Stromal cell of bone marrow (primary cell): Measurements from ENCODE around the gene MRPL24.

Experiments
- DNase-seq: peaks from one replicate; pipeline ENCODE4 v3.0.0-alpha.2; 2012; ENCODE audit warnings: low read depth

MRPL24 gene

GRCh38 chr1:156709757-156710489 is 31.0 kb downstream of the MRPL24 start:
- DNase-seq, result peak; percentile 80

- DNase-seq, result no peak
Measured at GRCh38 chr1:156709031-156709430, 31.9 kb downstream of the MRPL24 start.

GRCh38 chr1:156708218-156708661 is 32.6 kb downstream of the MRPL24 start:
- DNase-seq, result no peak

- no peak for DNase-seq
Measured at GRCh38 chr1:156707417-156708217, 33.3 kb downstream of the MRPL24 start.

GRCh38 chr1:156706657-156707416 is 34.1 kb downstream of the MRPL24 start:
- DNase-seq, result no peak

- no peak for DNase-seq
Measured at GRCh38 chr1:156705918-156706656, 34.8 kb downstream of the MRPL24 start.

GRCh38 chr1:156705321-156705917 is 35.5 kb downstream of the MRPL24 start, which contains the start of gene CRABP2:
TSS of gene CRABP2 (minus strand) at chr1:156705583. CDS start at chr1:156705446, 137 bp downstream.
- DNase-seq, result no peak

GRCh38 chr1:156704930-156705320 is 36.0 kb downstream of the MRPL24 start:
- DNase-seq, result no peak

- DNase-seq, result no peak
Measured at GRCh38 chr1:156704166-156704711, 36.6 kb downstream of the MRPL24 start.

GRCh38 chr1:156703741-156704140 is 37.1 kb downstream of the MRPL24 start:
- DNase-seq, result no peak

GRCh38 chr1:156703336-156703735 is 37.6 kb downstream of the MRPL24 start:
- DNase-seq, result no peak

- no peak for DNase-seq
Measured at GRCh38 chr1:156700736-156701531, 40.0 kb downstream of the MRPL24 start.

GRCh38 chr1:156698995-156699394 is 41.9 kb downstream of the MRPL24 start:
- DNase-seq, result no peak

GRCh38 chr1:156697481-156697880 is 43.4 kb downstream of the MRPL24 start:
- no peak for DNase-seq

GRCh38 chr1:156696755-156697154 is 44.1 kb downstream of the MRPL24 start:
- no peak for DNase-seq

- no peak for DNase-seq
Measured at GRCh38 chr1:156694690-156694962, 46.3 kb downstream of the MRPL24 start.

- DNase-seq, result no peak
Measured at GRCh38 chr1:156693848-156694689, 46.8 kb downstream of the MRPL24 start.

GRCh38 chr1:156692925-156693847 is 47.7 kb downstream of the MRPL24 start:
- no peak for DNase-seq
